H9 (cell line): ENCODE measurements around the gene XRCC3. TPM values are rescaled to one million over a fixed set of nuclear protein-coding genes. Genes with fewer than 3 reads are reported as not detected.
A peak's percentile ranks its signal among the peaks of the same experiment; 100 is the strongest.

Experiments
- DNase-seq: peaks from one replicate; pipeline ENCODE4 v3.0.0-alpha.2; 2017
- H2AFZ ChIP-seq: one replicate; pipeline ENCODE4 v1.6.1; 2013; ENCODE audit warnings: mild to moderate bottlenecking, low read length, control low read depth, moderate library complexity
- H2AK5ac ChIP-seq: 2 replicates; pipeline ENCODE4 v1.6.1; 2013; ENCODE audit warnings: low read length, control low read depth, mixed read lengths; ENCODE audit not compliant: insufficient read length
- H2BK120ac ChIP-seq: one replicate; pipeline ENCODE4 v1.6.1; 2013; ENCODE audit warnings: low read depth, mild to moderate bottlenecking, low read length, control low read depth, inconsistent platforms; ENCODE audit not compliant: poor library complexity, severe bottlenecking
- H2BK12ac ChIP-seq: 2 replicates; pipeline ENCODE4 v1.6.1; 2013; ENCODE audit warnings: low read length, control low read depth, mixed read lengths, low read depth; ENCODE audit not compliant: insufficient read length
- H2BK15ac ChIP-seq: 2 replicates; pipeline ENCODE4 v1.6.1; 2013; ENCODE audit warnings: low read depth, low read length, control low read depth
- H2BK20ac ChIP-seq: one replicate; pipeline ENCODE4 v1.6.1; 2013; ENCODE audit warnings: low read depth, mild to moderate bottlenecking, low read length, control low read depth, inconsistent platforms; ENCODE audit not compliant: poor library complexity, severe bottlenecking
- H2BK5ac ChIP-seq: 2 replicates; pipeline ENCODE4 v1.6.1; 2013; ENCODE audit warnings: low read length, control low read depth, mixed read lengths; ENCODE audit not compliant: insufficient read length
- H3K14ac ChIP-seq: 2 replicates; pipeline ENCODE4 v1.6.1; 2013; ENCODE audit warnings: low read length, control low read depth; ENCODE audit not compliant: insufficient read depth
- H3K18ac ChIP-seq: 2 replicates; pipeline ENCODE4 v1.6.1; 2013; ENCODE audit warnings: low read depth, mild to moderate bottlenecking, mixed read lengths, low read length, control low read depth; ENCODE audit not compliant: insufficient read length
- H3K23ac ChIP-seq: 2 replicates; pipeline ENCODE4 v1.6.1; 2013; ENCODE audit warnings: low read length, control low read depth, mixed read lengths, low read depth; ENCODE audit not compliant: insufficient read length
- H3K23me2 ChIP-seq: 2 replicates; pipeline ENCODE4 v1.6.1; 2013; ENCODE audit warnings: low read depth, mild to moderate bottlenecking, mixed read lengths, low read length, control low read depth; ENCODE audit not compliant: insufficient read length, poor library complexity, severe bottlenecking
- H3K27ac ChIP-seq: 2 replicates; pipeline ENCODE4 v1.5.1; 2013; ENCODE audit warnings: low read length, control low read depth, mixed read lengths, low read depth; ENCODE audit not compliant: insufficient read length
- H3K27me3 ChIP-seq: 2 replicates; pipeline ENCODE4 v1.6.1; 2013; ENCODE audit warnings: low read length, control low read depth, inconsistent platforms; ENCODE audit not compliant: insufficient read depth
- H3K4ac ChIP-seq: 2 replicates; pipeline ENCODE4 v1.6.1; 2013; ENCODE audit warnings: low read depth, mild to moderate bottlenecking, control low read depth, inconsistent platforms, low read length, moderate library complexity
- H3K4me1 ChIP-seq: 2 replicates; pipeline ENCODE4 v1.6.1; 2013; ENCODE audit warnings: low read length, control low read depth, inconsistent platforms; ENCODE audit not compliant: insufficient read depth
- H3K4me2 ChIP-seq: 2 replicates; pipeline ENCODE4 v1.6.1; 2013; ENCODE audit warnings: low read length, control low read depth, mixed read lengths; ENCODE audit not compliant: insufficient read length, insufficient read depth
- H3K56ac ChIP-seq: 2 replicates; pipeline ENCODE4 v1.6.1; 2013; ENCODE audit warnings: low read depth, mild to moderate bottlenecking, mixed read lengths, low read length, control low read depth; ENCODE audit not compliant: insufficient read length
- H3K79me1 ChIP-seq: 2 replicates; pipeline ENCODE4 v1.6.1; 2013; ENCODE audit warnings: low read depth, mild to moderate bottlenecking, moderate library complexity, low read length, control low read depth, inconsistent platforms; ENCODE audit not compliant: insufficient read depth, poor library complexity, severe bottlenecking
- H3K79me2 ChIP-seq: 2 replicates; pipeline ENCODE4 v1.6.1; 2013; ENCODE audit warnings: low read length, control low read depth, inconsistent platforms; ENCODE audit not compliant: insufficient read depth
- H3K9ac ChIP-seq: 2 replicates; pipeline ENCODE4 v1.6.1; 2013; ENCODE audit warnings: low read length, control low read depth, mixed read lengths; ENCODE audit not compliant: insufficient read length; ENCODE audit errors: extremely low read depth
- H3K9me3 ChIP-seq: one replicate; pipeline ENCODE4 v1.6.1; 2013; ENCODE audit warnings: low read depth, low read length, inconsistent platforms; ENCODE audit not compliant: control insufficient read depth
- H3T11ph ChIP-seq: one replicate; pipeline ENCODE4 v1.6.1; 2013; ENCODE audit warnings: mild to moderate bottlenecking, low read length, control low read depth, inconsistent platforms
- H4K20me1 ChIP-seq: one replicate; pipeline ENCODE4 v1.6.1; 2013; ENCODE audit not compliant: control insufficient read depth, insufficient read length, insufficient read depth
- H4K5ac ChIP-seq: 2 replicates; pipeline ENCODE4 v1.6.1; 2013; ENCODE audit warnings: low read depth, mild to moderate bottlenecking, mixed read lengths, low read length, control low read depth; ENCODE audit not compliant: insufficient read length
- H4K8ac ChIP-seq: replicated peaks from 2 replicates; pipeline ENCODE4 v1.6.1; 2013; ENCODE audit warnings: low read length, control low read depth, mixed read lengths, low read depth; ENCODE audit not compliant: insufficient read length
- H4K91ac ChIP-seq: 2 replicates; pipeline ENCODE4 v1.6.1; 2013; ENCODE audit warnings: low read depth, mild to moderate bottlenecking, moderate library complexity, mixed read lengths, low read length, control low read depth; ENCODE audit not compliant: insufficient read length
- H3K27ac Mint-ChIP-seq, 3 experiments: 2 replicates in 2 of 3; 3 replicates in 1 of 3; pipeline ENCODE4 v1.8.0; 2020 to 2021; ENCODE audit warnings: mixed read lengths in 3 of 3, mild to moderate bottlenecking in 1 of 3, moderate library complexity in 1 of 3
- H3K27me3 Mint-ChIP-seq: 2 replicates; pipeline ENCODE4 v1.8.0; 2021; ENCODE audit warnings: low read depth, mild to moderate bottlenecking, moderate library complexity, mixed read lengths
- H3K36me3 Mint-ChIP-seq, 3 experiments: 2 replicates in 2 of 3; 3 replicates in 1 of 3; pipeline ENCODE4 v1.8.0; 2020 to 2021; ENCODE audit warnings: low read depth in 3 of 3, mixed read lengths in 3 of 3; ENCODE audit not compliant: insufficient read depth in 1 of 3
- H3K4me1 Mint-ChIP-seq, 2 experiments: 2 replicates each; pipeline ENCODE4 v1.8.0; 2020; ENCODE audit warnings: mixed read lengths in 2 of 2
- H3K4me3 Mint-ChIP-seq, 2 experiments: 2 replicates in 1 of 2; 3 replicates in 1 of 2; pipeline ENCODE4 v1.8.0; 2020 to 2021; ENCODE audit warnings: mild to moderate bottlenecking in 2 of 2, mixed read lengths in 2 of 2, moderate library complexity in 1 of 2
- H3K9me3 Mint-ChIP-seq, 2 experiments: 2 replicates in 1 of 2; 3 replicates in 1 of 2; pipeline ENCODE4 v1.8.0; 2020; ENCODE audit warnings: mild to moderate bottlenecking in 2 of 2, mixed read lengths in 2 of 2, moderate library complexity in 1 of 2
- CTCF ChIP-seq: fragments of 200-600 bp; sonication (generic); conservative IDR thresholded peaks from 3 replicates; pipeline ENCODE4 v1.8.0; 2021; ENCODE audit warnings: antibody characterized with exemption, mild to moderate bottlenecking
- WGBS: extraction: QIAGEN DNeasy Blood & Tissue Kit; methylation state at CpG from one replicate; pipeline ENCODE4 v1.1.7; 2013; ENCODE audit warnings: missing lambda C conversion rate, low lambda C conversion rate, mixed read lengths; ENCODE audit not compliant: insufficient read length; ENCODE audit errors: extremely low coverage; 5-methylcytosine and 5-hydroxymethylcytosine counted together
- total RNA-seq: library from RNA; stranded (reverse); gene quantifications from 2 replicates; pipeline ENCODE4 v1.2.1, GENCODE V29; 2021

XRCC3 gene
- total RNA-seq, 1 experiment from 2014 or later = 45.3 TPM

GRCh38 chr14:103762541-103762940, 47.3 kb upstream of the XRCC3 start:
- no peak for TF ChIP-seq CTCF
- no peak overlapping the region for H2BK20ac ChIP-seq
- H2AFZ ChIP-seq = no peak overlapping the region
- Mint-ChIP-seq H3K27me3 (no peaks in the 10 kb centered on the region), H3K27ac (peak overlapping the region in 1 of 3 experiments; percentile 23; a peak in 1 of 7 replicates), H3K9me3 (no peaks in the 10 kb centered on the region), H3K4me1 (peaks cover 12% of the 10 kb centered on the region in 2 experiments), H3K36me3 (no peaks in the 10 kb centered on the region), H3K4me3 (no peak overlapping the region)
- H2BK12ac ChIP-seq = no peak overlapping the region
- no peak overlapping the region for H2AK5ac ChIP-seq
- H3K4me2 ChIP-seq = no peak overlapping the region
- H3K9ac ChIP-seq = no peak overlapping the region
- H3K56ac ChIP-seq = no peak overlapping the region
- WGBS = no CpG with 5 or more reads among the region's 13 CpGs
- H3K79me2 ChIP-seq = no peaks in the 10 kb centered on the region
- no peak for DNase-seq
- H3K14ac ChIP-seq = no peak overlapping the region
- no peaks in the 10 kb centered on the region for H3K79me1 ChIP-seq
- no peak overlapping the region for H2BK5ac ChIP-seq
- no peak overlapping the region for H3K27ac ChIP-seq
- H3K27me3 ChIP-seq = no peaks in the 10 kb centered on the region
- H3K23ac ChIP-seq = no peak overlapping the region
- no peaks in the 10 kb centered on the region for H4K20me1 ChIP-seq
- H4K5ac ChIP-seq = no peak overlapping the region
- no peak overlapping the region for H3K4ac ChIP-seq
- no peak overlapping the region for H3K18ac ChIP-seq
- H3K4me1 ChIP-seq = peaks cover 3% of the 10 kb centered on the region; the same call in 1 of the 2 replicates
- no peak overlapping the region for H4K8ac ChIP-seq
- no peaks in the 10 kb centered on the region for H3K23me2 ChIP-seq
- no peak overlapping the region for H4K91ac ChIP-seq
- no peak overlapping the region for H2BK15ac ChIP-seq
- no peaks in the 10 kb centered on the region for H3K9me3 ChIP-seq
- no peak overlapping the region for H2BK120ac ChIP-seq
- H3T11ph ChIP-seq = no peak overlapping the region
